HG03469 (cell line): ENCODE results near the gene ELMO1.

Source experiments
- ATAC-seq: cut with Tn5 transposase; IDR thresholded peaks from one replicate; pipeline ENCODE4 v1.9.1; 2021; ENCODE audit warnings: mild to moderate bottlenecking, moderate library complexity, moderate number of reproducible peaks; ENCODE audit not compliant: unreplicated experiment

The ELMO1 gene

DNA sequence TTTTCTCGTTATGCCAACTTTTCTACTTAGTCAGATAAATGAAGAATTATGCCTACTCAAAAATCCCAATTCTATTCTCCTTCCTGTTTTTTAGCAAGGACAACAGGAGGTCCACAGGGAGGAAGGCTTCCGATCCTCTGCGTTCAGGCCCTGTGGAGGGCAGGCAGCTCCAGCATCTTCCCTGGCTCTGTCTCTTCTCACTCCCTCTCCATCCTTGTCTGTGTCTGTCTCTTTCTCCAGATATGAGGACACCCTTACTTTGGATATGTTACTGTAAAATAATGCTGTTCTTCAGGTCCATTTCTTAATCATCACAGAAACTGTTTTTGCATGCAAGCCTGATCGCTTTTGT lies 166.6 kb downstream of the ELMO1 start:
- no peak for ATAC-seq

DNA sequence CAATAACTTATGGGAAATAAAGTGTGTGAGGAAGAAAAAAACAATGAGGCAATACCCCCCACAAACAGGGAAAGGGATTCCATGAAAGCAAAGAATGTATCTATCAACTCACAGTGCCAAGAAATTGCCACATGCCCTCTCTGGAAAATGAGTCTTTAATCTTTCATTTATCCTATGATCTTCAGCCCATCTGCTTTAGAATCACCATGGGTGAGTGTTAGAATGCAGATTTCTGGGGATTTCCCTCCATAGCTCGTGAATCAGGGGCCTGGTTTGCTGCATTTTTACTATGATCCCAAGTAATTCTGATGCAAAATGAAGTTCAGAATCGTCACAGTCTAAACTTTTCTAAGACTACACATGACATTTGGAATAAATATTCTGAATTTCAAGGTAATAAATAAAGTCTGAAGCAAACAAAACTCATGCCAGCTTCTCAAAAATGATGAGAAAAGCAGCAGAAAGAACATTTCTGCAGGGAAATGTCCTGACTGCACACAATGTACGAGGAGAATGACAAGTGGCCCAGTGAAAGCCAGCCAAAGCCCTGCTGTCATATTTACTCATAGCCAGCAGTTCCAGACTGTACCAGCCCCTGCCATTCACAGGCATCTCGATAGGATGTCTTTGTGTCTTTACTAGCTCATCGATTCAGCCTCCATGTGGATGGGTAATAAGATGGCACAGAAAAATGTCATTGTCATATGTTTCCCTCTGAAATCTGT lies 167.1 kb downstream of the ELMO1 start:
- ATAC-seq, result no peak

DNA sequence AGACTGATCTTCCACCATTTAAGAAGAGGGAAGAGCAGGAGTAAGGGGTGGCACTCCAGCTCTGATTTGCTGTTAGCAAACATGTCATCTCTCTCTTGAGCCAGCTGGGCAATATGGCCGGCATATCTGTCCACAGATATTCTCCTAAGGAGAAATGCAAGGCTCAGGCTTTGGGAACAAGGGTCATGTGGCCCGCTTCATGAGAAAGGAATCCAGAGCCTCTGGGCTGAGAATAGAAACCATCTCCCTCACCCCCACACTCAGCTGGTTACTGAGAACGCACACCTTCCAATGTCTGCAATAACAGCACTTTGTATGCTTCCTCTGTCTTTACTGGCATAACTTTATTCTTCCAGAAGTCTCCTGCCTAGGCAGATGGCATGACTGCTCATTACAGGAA lies 171.2 kb downstream of the ELMO1 start:
- ATAC-seq, result no peak

DNA sequence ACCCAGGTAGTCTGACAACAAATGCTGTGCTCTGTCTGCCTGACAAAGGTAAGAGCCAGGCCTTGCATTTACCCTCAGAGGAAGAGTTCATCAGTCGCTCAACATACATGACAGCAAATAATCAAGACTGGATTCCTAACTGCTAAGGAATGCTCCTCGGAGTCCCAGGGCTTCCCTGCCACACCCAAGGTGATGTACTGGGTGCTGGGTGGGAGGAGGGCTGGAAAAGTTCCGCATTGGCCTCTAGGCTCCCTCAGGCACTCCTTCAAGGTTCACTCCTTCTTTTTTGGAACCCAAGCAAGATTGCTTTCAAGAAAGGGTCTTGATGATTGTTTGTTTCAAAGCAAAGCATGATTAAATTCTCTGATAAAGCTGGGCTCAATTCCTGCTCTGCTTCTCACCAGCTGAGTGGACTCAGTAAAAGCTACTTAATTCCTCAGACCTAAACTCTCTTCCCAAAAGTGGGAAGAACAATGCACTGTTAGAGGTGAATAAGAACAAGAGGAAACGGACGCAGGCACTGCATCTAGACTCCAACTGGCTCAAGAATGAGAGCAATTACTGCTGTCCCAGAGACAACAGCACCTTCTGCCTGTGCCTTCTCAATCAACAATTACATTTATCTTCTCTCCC lies 173.5 kb downstream of the ELMO1 start:
- ATAC-seq, result no peak

DNA sequence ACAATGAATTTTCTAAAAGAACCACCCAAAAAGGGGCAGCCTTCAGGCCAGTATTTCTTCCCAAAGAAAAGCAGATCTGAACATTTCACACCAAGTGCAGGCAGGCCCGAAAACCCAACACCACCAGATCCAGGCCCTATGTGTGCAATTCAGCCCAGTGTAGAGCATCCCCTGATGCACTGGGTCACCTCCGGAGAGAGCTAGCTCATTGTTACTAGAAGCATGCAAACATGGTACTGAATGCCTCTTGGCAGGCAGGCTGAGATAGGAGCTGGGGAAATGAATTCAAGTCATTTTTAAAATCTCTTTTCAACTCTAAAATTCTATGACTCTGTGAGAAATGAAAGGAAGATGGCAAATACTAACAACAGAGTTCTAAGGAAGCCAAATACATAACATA lies 174.8 kb downstream of the ELMO1 start:
- no peak for ATAC-seq

DNA sequence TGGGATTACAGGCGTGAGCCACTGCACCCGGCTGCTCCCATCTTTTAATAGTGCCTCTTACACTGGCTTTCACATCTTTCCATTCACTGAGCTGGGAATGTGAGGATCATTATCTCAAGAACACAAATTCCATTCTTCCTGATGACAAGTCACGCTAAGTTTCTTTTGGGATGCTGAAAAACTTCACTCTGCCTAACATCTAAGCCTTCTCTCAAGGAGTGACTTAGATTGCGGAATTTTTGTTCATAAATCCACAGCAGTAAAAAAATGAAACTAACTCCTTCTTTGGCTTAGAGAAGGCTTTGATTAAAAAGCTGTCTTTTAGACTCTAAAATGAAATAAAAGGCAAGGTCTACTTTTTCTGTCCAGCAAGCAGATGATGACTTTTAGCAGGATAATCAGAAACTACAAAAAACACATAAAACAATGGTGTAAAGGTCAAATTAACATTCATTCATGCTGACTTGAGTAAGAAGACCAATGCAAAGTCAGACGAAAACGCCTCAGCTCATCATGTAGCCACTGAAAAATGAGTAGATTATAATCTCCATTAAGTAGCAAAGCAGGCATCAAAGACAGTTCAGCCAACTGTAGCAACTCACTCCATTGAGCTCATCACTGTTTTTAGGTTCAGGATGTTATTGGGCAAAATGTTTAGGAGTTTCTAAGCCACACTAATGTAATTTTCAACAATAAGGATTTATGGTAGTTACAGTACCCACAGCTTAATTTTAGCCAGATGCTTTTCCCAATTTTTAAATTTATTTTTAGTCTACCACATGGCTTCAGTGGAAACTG lies 178.8 kb downstream of the ELMO1 start:
- no peak for ATAC-seq

DNA sequence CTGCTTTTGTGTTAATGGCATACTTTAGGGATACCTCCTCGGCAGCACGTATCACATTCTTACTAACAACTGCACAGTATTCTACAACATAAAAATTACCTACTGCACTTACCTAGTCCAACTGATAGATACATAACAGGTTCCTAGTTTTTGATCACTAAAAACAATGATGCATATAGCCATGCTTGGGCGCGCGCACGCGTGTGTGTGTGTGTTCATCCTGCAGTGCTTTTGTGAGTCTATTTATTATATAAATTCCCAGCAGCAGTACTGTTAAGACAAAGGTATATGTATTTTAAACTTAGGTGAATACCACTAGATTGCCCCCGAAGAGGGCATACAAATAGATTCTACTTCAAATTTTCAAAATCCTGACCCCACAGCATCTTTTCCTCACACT lies 181.4 kb downstream of the ELMO1 start:
- no peak for ATAC-seq

DNA sequence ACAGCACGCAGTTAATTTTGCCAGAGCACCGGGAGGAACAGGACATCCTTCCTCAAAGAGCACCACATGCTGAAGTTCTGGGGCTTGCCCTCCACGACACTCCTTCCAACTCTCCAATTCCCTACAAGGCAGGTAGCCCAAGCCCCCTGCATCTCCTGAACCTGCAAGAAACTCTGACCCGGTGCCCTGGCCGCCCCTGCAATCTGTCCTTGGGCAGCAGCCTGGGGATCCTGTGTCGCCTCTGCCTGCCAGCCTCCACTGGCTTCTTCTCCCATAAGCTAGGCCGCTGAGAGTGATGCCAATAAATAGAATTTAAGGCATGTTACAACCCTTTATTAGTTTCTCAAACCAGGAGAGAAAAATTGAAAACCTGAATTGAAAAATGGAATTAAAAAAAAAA lies 182.8 kb downstream of the ELMO1 start:
- no peak for ATAC-seq

DNA sequence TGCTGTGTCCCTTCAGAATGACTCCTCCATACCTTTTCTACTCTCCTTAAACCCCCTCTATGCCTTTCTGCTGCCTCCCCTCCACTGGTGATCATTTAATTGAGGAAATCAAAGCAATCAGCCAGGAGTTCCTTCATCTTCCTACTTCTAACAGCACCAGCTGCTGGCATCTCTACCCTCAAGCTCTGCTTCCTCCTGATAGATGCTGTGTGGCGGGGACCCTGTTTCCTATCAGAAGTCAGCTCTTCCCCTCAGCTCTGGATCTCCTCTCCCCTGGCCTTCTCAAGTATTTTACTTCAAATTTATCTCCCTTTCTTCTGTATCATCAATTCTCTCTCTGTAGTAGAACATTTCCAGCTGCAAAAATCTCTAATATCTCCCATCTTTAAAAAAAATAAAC lies 183.7 kb downstream of the ELMO1 start:
- no peak for ATAC-seq

DNA sequence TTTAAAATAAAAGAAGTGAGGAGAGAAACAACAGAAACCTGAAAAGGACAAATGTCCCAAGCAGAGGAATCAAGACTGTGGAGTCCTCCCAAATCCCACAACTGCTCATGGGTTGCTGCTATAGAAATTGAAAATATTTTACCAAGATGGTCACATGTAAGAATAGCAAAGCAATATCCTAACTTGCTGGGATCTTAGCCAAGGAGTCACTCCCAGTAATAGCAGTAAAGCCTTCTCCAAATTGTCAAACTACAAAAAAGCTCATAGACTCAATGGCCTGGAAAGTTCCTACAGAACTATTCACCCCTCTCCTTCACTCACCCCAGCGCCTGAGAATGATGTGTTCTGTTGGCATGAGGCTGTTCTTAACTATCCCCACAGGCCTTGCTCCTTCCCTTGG lies 186.5 kb downstream of the ELMO1 start:
- no peak for ATAC-seq

DNA sequence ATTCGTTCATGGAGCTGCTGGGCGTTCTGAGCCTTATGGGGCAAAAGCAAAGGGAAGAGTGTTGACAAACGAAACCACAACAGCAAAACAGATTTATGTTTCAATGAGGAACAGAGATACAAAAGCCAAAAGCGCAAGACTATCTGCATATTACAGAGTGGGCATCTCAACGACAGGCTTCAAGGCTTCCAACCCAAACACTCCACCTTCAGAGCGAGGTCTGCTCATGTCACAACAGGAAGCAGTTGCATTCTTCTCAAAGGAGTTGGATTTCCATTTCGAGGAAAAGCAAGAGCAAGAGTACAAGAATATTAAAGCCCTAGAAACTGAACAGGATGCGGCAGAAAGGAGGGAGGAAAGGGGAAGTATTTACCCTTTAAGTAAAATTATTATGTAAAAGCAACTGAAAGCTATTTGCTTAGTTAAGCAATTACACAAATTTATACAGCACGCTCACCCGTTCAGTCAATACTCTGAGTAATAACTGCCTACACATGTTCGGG lies 189.3 kb downstream of the ELMO1 start:
- ATAC-seq, result no peak

DNA sequence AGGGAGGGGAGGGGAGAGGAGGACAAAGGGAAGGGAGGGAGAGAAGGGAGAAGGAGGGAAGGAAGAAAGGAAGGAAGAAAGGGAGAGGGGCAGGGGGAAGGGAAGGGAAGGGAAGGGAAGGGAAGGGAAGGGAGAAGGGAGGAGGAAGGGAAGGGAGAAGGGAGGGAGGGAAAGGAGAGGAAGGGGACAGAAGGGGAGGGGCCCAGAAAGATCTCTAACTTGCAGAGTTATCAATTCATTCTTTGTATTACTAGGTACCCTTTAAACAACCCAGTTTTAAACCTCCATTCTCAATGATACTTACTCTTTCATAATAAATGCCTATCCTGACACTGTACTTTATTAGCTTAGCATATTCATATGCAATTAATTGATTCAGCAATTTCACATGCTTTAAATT lies 192.0 kb downstream of the ELMO1 start:
- no peak for ATAC-seq

DNA sequence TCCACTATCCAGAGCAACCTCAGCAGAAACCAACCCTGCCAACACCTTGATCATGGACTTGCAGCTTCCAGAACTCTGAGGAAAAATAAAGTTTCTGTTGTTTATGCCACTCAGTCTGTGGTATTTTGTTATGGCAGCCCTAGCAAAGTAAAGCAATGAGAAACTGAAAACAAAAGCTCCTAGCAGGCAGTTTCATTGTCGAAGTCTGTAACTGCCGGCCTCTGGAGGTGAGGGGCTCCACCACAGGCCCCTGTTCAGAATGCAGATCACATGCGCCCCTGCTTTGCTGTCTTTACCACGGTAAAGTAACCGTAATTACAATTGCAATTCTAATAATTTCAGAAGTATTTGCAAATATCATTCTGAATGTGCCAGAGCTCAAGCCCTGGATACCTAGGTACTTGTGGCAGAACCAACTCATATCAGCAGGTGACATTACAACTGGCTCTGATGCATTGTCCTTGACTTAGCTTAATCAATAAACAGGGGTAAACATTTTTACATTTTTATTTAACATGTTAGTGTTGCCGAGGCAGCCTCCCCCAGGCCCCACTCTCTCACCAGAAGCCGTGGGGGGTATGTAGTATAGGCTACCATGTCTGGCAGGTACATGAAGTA lies 193.2 kb downstream of the ELMO1 start:
- no peak for ATAC-seq

DNA sequence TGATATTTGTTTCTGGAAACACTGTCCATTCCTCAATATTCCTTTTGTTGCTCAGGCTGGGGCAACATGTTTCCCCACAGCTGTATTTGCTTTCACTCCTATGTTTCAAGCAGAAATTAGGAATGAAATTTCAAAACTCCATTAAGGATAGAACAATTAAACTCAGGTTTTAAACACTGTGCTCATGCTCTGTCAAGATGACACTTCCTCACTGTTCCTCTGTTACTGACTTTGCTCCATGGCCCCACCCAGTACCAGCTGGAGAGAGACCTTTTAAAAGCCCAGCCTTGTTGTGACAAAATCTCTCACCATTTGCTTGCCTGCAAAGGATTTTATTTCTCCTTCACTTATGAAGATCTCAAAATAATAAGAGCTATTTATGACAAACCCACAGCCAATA lies 197.4 kb downstream of the ELMO1 start:
- ATAC-seq, result no peak

DNA sequence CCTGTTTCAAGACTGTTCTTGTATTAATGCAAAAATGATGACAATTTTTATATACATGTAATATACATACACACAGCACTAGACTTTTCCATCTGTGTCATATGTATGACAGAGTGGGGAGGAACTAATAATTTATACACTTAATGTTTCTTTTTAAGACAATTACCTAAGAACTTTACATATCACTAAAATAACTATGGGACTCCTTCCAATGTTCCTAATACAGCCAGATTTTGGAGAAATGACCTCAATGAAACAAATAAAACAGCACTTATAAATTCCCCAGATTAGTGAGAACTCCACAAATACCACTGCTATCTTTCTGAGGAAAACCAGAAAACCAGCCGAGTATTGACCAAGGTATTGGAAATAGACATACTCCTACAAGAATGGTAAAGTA lies 199.4 kb downstream of the ELMO1 start:
- no peak for ATAC-seq

DNA sequence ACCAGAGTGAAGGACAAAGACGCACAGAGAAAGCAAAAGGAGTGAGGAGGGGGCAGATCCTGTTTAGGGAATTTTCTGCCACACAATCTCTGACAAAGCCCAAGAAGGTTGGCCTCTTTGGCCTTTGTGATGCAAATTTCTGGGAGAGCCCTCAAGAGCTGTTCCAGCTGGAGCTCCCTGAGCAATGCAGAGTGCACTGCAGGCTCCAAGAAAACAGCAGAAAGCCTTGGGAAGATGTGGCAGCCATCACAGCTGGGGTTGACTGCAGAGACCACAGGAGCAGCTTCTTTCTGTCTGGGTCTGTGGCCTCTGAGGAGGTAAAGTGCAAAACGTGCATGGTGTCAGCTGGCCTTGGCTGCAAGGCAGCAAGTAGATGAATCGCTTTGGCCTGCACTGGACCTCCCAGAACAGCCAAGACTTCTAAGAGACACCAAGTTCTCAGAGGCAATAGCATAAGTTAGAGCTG lies 200.2 kb downstream of the ELMO1 start:
- ATAC-seq, result no peak

DNA sequence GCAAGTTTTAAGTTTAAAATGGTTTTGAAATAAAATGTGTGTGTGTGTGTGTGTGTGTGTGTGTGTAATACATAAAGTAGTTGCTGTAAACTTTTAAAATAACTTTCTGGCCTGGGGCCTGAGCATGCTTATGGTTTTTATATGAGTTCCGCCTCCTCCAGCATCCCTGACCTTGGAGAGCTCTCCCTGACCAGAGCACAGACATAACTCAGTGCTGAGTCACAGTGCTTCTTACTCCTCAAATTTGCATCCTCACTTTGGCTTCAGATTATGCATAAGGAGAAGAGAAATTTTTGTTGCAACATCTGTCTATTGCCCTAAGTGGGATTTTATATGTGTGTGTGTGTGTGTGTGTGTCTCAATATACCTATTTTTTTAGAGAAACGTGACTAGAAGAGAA lies 200.8 kb downstream of the ELMO1 start:
- no peak for ATAC-seq

DNA sequence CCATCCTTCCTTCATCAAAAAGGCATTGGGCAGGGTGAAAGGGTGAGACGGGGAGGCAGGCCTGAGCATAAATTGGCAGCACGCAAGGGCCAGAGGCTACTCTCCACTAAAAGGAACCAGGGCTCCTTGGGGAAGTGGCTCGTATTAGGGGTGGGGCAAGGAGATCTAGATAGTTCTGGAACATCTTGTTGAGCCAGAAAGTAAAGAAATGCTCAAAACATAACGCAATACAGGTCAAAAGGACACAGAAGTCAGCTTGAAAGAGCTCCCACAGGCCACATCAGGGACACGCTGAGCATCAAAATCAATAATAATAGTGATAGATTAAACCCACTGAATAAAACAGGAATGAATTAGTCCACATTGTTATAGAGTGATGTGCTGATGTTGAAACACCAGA lies 203.1 kb downstream of the ELMO1 start:
- no peak for ATAC-seq

DNA sequence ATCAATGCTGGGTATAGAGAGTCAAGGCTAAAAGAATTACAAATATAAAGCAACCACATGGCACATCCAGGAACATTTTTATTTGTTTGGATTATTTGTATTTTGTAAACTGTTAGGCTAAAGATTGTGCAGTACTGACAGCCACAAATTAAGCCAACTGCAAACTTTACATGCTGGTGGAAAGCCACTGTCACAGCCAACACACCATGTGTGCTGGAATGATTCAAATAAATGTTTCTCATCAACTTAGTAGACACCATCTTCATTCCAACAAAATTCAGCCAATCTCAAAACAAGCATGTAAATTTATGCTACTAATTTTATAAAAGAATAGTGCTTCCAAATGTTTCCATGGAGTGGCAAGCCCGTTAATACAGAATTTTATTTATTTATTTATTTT lies 211.8 kb downstream of the ELMO1 start:
- no peak for ATAC-seq

DNA sequence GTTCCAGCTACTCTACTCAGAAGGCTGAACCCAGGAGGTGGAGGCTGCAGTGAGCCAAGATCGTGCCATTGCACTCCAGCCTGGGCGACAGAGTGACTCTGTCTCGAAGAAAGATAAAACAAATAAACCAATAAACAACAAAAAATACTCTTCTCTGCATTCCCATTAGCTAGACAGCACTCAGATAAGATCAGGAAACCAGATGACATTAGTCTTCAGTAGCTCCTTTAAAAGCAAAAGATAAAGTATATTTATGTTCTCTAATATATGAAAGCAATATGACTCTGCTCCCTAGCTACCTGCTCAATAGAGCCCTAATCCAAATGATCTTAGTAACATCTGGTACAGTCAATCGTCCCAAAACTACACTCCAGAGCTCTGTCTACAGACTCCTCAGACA lies 212.9 kb downstream of the ELMO1 start:
- ATAC-seq, result no peak

DNA sequence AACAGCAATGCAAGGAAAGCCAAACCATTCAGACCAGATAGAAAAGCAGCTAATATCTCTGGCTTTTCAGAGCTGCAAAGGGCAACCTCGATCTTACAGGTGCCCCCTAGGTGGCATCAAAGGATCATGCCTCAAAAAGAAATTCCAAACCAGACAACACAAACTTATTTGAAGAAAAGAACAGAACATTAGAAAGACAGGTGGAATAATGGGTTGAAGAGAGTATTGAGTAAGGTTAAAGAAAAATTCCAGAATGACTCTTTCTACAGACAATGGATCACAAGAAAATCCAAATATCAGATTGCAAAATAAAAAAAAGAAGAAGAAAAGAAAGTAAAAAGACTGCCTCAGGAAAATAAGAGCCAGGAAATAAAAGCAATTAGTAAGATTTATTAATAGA lies 213.7 kb downstream of the ELMO1 start:
- no peak for ATAC-seq
